Large intestine (tissue), 3 donors: Measurements from ENCODE around the gene PRSS50. TPM values are rescaled to one million over a fixed set of nuclear protein-coding genes. Genes with fewer than 3 reads are reported as not detected.

Source experiments
- DNase-seq, 2 donors: peaks; one replicate each; pipeline versions ENCODE4 v3.0.0 to v3.0.0-alpha.2; 2013
- H3K27ac ChIP-seq: one replicate; pipeline ENCODE4 v1.5.1; 2013; ENCODE audit warnings: low read length
- H3K27me3 ChIP-seq: 2 replicates; pipeline ENCODE4 v1.6.1; 2013; ENCODE audit warnings: low read length; ENCODE audit not compliant: control insufficient read depth, insufficient read depth
- H3K36me3 ChIP-seq: 2 replicates; pipeline ENCODE4 v1.6.1; 2013; ENCODE audit warnings: low read length; ENCODE audit not compliant: control insufficient read depth, insufficient read depth
- H3K4me1 ChIP-seq: one replicate; pipeline ENCODE4 v1.6.1; 2013; ENCODE audit warnings: low read length; ENCODE audit not compliant: control insufficient read depth, insufficient read depth
- H3K4me3 ChIP-seq: one replicate; pipeline ENCODE4 v1.5.1; 2013; ENCODE audit warnings: low read length
- H3K9me3 ChIP-seq: one replicate; pipeline ENCODE4 v1.6.1; 2013; ENCODE audit warnings: mild to moderate bottlenecking, low read depth, low read length, moderate library complexity; ENCODE audit not compliant: control insufficient read depth
- WGBS: methylation state at CpG from one replicate; pipeline ENCODE4 v1.1.5; 2013; ENCODE audit warnings: low lambda C conversion rate; ENCODE audit not compliant: insufficient coverage; 5-methylcytosine and 5-hydroxymethylcytosine counted together
- polyA plus RNA-seq: library from polyadenylated mRNA; unstranded; fragments of 120-200 nt; gene quantifications from one replicate; pipeline ENCODE4 v1.2.1, GENCODE V29; 2013

The PRSS50 gene
- polyA plus RNA-seq, 1 donor: 3.1 TPM

DNA sequence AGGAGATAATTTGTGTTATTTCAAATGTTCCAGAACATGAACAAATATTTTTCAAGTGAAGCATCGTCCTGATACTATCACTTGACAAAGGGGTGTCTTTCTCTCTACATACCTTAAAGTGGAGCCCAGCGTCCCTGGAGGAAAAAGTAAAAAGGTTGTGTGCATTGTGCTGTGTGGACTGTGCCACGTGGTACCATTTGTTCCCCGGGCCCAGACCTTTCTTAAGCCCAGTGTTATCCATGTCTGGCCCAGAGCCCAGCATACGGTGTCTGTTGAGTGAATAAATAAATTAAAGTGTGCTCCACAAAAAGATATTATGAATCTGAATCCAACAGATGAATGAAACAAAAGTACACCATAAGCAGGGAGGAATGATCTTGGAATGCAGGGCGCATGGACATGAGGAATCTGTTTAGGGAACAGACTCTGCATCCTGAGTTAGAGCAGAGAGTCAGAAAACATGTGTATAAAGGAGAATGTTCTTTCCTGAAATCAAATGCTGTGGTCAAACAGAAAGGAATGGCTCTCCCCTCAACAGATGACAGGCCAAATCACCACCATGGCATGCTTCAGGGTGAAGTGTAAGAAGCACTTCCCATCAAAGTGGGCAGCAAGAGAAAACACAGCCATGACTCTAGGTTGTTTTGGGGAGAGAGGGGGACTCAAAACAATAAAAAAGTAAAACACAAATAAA is 8.1 kb upstream of the PRSS50 start:
- no peak overlapping the region for H3K27ac ChIP-seq
- H3K9me3 ChIP-seq: no peaks in the 10 kb centered on the region
- H3K4me1 ChIP-seq: no peaks in the 10 kb centered on the region
- H3K4me3 ChIP-seq: no peak overlapping the region
- 67% methylated on average over 1 of the region's 6 CpGs for WGBS
- DNase-seq: no peak
- no peaks in the 10 kb centered on the region for H3K27me3 ChIP-seq
- H3K36me3 ChIP-seq: no peaks in the 10 kb centered on the region

DNA sequence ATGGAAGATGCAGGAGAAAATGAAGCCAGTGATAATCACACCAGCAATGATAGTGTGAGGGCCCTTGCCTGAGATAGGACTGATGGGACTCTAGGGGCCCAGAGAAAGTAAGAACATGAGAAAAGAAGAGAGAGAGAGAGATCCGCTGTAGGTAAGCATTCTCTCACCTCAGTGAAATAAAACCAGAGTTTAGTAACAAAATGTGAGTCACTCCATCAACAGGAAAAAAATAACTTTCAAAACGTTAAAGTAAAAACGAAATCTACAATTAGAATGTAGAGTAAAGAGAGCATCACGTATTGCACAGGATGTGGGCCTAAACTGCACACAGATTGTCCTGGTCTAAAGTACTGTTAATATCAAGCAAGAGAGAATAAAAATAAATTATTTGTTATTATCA is 6.8 kb upstream of the PRSS50 start:
- H3K4me1 ChIP-seq: no peaks in the 10 kb centered on the region
- H3K9me3 ChIP-seq: no peaks in the 10 kb centered on the region

DNA sequence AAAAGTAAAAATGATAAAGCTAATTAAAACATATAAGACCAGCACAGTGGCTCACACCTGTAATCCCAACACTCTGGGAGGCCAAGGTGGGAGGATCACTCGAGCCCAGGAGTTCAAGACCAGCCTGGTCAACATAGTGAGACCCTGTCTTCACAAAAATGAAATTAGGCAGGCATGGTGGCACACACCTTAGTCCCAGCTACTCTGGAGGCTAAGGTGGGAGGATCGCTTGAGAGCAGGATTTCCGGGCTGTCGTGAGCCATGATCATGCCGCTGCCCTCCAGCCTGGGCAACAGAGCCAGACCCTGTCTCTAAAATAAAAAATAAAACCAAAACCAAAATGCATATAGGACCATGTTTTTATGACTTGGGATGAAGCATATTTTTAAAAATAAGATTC is 4.8 kb upstream of the PRSS50 start:
- Histone ChIP-seq H3K4me1 (no peaks in the 10 kb centered on the region), H3K27ac (no peak overlapping the region), H3K9me3 (no peaks in the 10 kb centered on the region), H3K36me3 (no peaks in the 10 kb centered on the region), H3K4me3 (no peak overlapping the region), H3K27me3 (peaks cover 4% of the 10 kb centered on the region)
- WGBS: no CpG with 5 or more reads among the region's 5 CpGs
- no peak for DNase-seq

More for the DNA sequence above, 6.8 kb upstream of the PRSS50 start:
- whole genome bisulfite sequencing: 90% methylated on average over 4 of the region's 4 CpGs
- Histone ChIP-seq H3K27me3 (no peaks in the 10 kb centered on the region), H3K4me3 (no peak overlapping the region), H3K36me3 (no peaks in the 10 kb centered on the region), H3K27ac (no peak overlapping the region)
- DNase-seq: no peak

DNA sequence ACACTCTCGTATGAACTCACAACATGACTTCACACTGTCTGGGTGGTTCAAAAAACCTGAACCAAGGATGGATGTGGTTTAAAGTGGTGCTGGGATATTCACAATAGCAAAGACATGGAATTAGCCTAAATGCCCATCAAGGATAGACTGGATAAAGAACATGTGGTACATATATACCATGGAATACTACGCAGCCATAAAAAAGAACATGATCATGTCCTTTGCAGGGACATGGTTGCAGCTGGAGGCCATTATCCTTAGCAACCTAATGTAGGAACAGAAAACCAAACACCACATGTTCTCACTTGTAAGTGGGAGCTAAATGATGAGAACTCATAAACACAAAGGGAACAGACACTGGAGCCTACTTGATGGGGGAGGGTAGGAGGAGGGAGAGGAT is 3.3 kb upstream of the PRSS50 start:
- Histone ChIP-seq H3K4me3 (no peak overlapping the region), H3K36me3 (no peaks in the 10 kb centered on the region), H3K27ac (no peak overlapping the region), H3K27me3 (peaks cover 4% of the 10 kb centered on the region), H3K9me3 (no peaks in the 10 kb centered on the region), H3K4me1 (no peaks in the 10 kb centered on the region)
- whole genome bisulfite sequencing: 100% methylated on average over 1 of the region's 2 CpGs
- no peak for DNase-seq

DNA sequence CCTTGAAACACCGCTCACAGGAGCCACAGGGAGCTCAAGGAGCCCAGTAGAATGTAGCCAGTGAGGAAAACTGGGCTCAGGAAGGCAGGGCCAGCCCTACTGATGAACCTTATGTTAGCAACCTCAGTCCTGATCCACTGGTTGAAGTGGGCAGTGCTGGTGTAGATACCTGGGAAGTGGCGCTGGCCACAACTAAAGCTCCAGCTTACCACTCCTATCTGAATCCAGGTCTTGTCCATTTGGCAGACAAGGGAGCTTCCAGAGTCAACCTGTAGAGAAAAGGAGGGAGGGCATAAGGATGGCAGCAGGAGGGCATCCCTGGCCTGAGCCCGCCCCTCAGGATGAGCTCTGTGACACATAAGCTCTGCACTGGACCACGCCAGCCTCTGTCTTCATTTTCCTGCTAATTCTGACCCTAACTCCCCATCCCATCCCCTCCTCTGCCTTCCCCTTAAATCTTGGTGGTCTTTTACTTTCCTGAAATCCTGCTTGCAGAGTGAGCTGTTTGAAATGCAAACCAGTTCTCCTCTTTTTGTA is 2.1 kb upstream of the PRSS50 start:
- no peaks in the 10 kb centered on the region for H3K36me3 ChIP-seq
- 57% methylated on average over 1 of the region's 4 CpGs for WGBS
- H3K27ac ChIP-seq: no peak overlapping the region
- no peak overlapping the region for H3K4me3 ChIP-seq
- no peaks in the 10 kb centered on the region for H3K9me3 ChIP-seq
- peaks cover 4% of the 10 kb centered on the region for H3K27me3 ChIP-seq
- H3K4me1 ChIP-seq: no peaks in the 10 kb centered on the region
- no peak for DNase-seq

DNA sequence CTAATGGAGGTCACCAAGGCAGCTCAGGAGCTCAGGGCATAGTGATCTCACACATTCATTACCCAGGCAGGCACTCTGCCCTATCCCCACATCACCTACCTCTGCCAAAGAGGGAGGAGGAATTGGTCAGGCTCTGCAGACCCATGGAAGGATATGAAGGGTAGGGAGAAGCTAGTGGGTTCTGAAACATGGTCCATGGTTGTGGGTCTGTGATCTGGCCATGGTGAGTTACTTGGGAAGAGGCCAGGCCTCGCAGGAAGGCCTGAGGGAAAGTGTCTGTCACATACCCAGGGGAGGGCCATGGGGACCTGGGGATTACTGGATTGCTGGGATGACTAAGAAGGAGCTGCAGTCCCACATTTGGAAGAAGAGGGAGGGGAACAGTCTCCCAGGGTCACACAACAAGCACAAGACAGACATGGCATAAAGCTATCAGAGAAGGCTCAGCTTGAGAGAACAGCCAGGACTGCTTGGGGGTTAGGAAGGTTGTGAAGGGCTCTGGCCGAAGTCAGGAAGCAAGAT is 1.4 kb upstream of the PRSS50 start:
- Histone ChIP-seq H3K4me3 (no peak overlapping the region), H3K9me3 (no peaks in the 10 kb centered on the region), H3K27me3 (peaks cover 4% of the 10 kb centered on the region), H3K4me1 (no peaks in the 10 kb centered on the region), H3K27ac (no peak overlapping the region), H3K36me3 (no peaks in the 10 kb centered on the region)
- no peak for DNase-seq
- no CpG with 5 or more reads among the region's 2 CpGs for WGBS

DNA sequence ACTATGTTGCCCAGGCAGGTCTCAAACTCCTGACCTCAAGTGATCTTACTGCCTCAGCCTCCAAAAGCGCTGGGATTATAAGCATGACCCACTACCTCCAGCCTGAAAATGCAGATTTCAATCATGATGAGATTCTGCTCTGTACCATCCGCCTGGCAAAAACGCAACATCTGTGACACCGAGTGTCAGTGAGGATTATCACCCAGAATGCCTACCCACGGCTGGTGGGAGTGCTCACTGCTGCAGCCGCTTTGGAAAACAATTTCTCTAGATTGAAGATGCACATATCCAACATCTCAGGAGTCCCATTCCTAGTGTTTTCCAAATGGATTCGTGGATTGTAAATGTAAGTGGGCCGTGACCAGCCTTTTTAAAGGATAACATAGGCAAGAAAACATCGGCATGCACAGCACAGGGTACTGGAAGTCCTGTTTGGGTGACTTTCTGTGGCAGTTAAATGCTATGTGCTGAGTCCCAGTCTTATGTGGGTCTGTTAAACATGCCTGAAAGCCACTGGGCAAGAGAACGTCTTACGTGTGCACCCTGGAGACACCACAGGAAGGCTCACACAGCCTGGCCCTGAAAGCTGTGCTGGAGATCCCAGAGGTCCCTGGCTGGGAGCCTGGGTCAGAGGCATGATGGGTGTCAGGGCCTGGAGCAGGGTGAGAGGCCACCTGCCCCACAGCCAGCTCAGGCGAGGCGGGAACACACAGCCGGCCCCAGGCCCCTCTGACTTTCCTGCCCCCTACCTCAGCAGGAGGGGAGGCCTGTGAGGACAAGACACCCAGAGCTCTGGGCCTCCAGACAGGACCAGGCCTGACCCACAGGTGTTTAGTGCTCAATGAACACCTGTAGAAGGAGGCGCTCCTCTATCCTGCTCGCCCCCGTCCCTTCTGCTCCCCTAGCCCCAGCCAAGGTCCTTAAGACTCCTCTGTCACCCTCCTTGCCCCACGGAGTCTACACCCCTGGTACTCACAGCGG is 918 bp downstream of the PRSS50 start:
- DNase-seq: no peak
- no CpG with 5 or more reads among the region's 19 CpGs for WGBS

DNA sequence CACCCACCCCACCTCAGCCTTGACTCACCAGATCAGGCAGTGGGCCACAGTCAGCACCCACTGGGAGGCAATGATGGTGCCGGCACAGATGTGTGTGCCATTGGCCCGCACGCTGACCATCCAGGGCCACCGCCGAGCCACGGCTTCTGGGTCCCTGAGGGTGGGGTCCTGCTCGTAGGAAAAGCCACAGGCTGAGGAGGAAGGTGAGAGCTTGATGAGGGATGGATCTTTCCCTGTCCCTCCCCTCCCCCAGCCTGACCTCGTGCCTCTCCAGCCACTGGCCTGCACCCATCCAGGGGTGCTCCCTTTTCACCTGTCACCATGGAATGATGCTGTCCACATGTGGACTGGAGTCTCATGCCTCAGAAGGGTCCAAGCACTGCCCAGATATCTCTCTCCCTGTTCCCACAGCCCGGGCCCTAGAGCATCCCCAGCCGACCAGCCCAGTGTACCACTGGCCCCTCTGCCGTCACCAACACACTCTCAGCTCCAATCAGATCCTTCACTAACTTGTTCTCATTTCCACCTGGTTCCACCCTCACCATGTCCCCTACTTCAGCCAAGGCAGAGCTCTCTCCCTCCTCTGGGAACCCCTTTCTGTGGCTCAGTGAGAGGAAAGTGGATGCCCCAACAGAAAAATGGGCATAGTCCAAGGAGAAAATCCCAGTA is 2.0 kb downstream of the PRSS50 start:
- Histone ChIP-seq H3K27ac (no peak overlapping the region), H3K4me3 (no peak overlapping the region), H3K27me3 (peaks cover 4% of the 10 kb centered on the region), H3K36me3 (no peaks in the 10 kb centered on the region), H3K4me1 (peaks cover 12% of the 10 kb centered on the region), H3K9me3 (no peaks in the 10 kb centered on the region)
- WGBS: 80% methylated on average over 1 of the region's 11 CpGs
- DNase-seq: no peak

More for the DNA sequence above, 918 bp downstream of the PRSS50 start:
- H3K36me3 ChIP-seq: no peaks in the 10 kb centered on the region
- peaks cover 4% of the 10 kb centered on the region for H3K27me3 ChIP-seq
- no peak overlapping the region for H3K4me3 ChIP-seq
- H3K4me1 ChIP-seq: peaks cover 2% of the 10 kb centered on the region
- H3K9me3 ChIP-seq: no peaks in the 10 kb centered on the region
- no peak overlapping the region for H3K27ac ChIP-seq

DNA sequence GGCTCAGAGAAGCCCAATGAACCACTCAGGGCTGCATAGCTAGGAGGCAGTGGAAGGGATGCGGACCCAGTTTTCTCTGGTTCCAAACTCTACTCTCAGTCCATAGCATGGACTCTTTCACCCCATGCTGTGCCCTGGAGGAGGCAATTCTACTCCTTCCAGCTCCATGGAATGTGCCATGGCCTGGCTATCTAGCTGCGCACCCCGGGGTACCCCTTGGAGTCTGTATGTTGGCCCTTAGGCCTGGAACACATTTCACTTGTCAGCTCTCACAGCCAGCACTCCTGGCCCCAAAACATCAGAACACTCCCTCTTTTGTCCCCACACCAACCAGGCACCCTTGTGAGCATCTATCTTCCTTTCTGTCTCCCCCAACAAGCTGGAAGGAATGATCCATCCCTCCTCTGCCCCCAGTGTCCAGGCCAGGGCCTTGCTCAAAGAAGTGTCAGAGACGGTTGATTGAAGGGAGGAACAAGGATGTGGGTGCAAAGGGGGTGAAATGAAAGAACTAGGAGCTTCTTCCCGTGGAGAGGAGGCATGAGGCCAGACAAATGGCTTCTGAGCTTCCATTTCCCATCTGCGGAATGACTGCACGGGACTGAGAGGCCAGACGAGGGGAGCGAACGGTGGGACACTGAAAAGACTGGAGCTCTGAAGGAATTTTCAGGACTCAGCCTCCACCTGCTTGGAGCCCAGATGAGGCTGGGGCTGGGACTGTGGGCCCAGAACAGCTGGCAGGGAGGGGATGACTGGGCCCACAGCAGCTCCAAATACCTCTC is 2.8 kb downstream of the PRSS50 start:
- no CpG with 5 or more reads among the region's 10 CpGs for WGBS
- Histone ChIP-seq H3K27me3 (peaks cover 4% of the 10 kb centered on the region), H3K4me3 (no peak overlapping the region), H3K36me3 (no peaks in the 10 kb centered on the region), H3K9me3 (no peaks in the 10 kb centered on the region), H3K4me1 (peaks cover 12% of the 10 kb centered on the region), H3K27ac (no peak overlapping the region)
- no peak for DNase-seq
